Stomach (tissue), 4 donors: Measurements from ENCODE around the gene RGS3.

Experiments used
- CTCF ChIP-seq, 7 experiments: fragments of 450-650 bp in 4 of 7; fragments of 200-600 bp in 3 of 7; sonication (generic) in 3 of 7; IDR thresholded peaks; one replicate each; pipeline ENCODE4 v1.5.1; 2016 to 2019; ENCODE audit warnings: antibody characterized with exemption in 7 of 7, control low read depth in 2 of 7, mild to moderate bottlenecking in 1 of 7
- EP300 ChIP-seq: sonication (generic); formaldehyde crosslinking; IDR thresholded peaks from one replicate; pipeline ENCODE4 v1.6.1; 2017; ENCODE audit warnings: antibody characterized with exemption
- POLR2AphosphoS5 ChIP-seq, 3 donors: sonication (generic); formaldehyde crosslinking; IDR thresholded peaks; one replicate each; pipeline ENCODE4 v1.6.1; 2016; ENCODE audit warnings: antibody characterized with exemption in 3 of 3

GRCh38 chr9:113566016-113566711 is 102.6 kb downstream of the RGS3 start:
- TF ChIP-seq CTCF (IDR thresholded peaks at IDR 0.05) (no peak), EP300 (no peak), POLR2AphosphoS5 (IDR thresholded peaks at IDR 0.05) (no peak)
